HCT116 (cell line): ENCODE results near the gene ISOC1. TPM values are rescaled to one million over a fixed set of nuclear protein-coding genes. Genes with fewer than 3 reads are reported as not detected.

Experiments
- ATAC-seq: fragments of 200-7000 bp; cut with Tn5 transposase; 2 replicates; pipeline ENCODE4 v1.9.1; 2020; ENCODE audit warnings: mild to moderate bottlenecking, moderate library complexity
- BruUV-seq: library from RNA; stranded (reverse); fragments of 400-500 nt; replicated peaks from 2 replicates; lab custom pipeline; 2021; lab: Mats Ljungman, UMichigan
- CTCF ChIA-PET: fragments of 300-600 bp; sonication (Branson Sonifier 250); formaldehyde crosslinking; loops from one replicate; lab custom pipeline; 2021; ENCODE audit warnings: antibody characterized with exemption; lab: Charles Lee
- POLR2A ChIA-PET: fragments of 300-600, 350-600 bp; sonication (Branson Sonifier 250); formaldehyde crosslinking; loops from one replicate; lab custom pipeline; 2021; ENCODE audit warnings: antibody characterized with exemption; lab: Charles Lee
- RAD21 ChIA-PET, 2 experiments: fragments of 300-600 bp; sonication (Branson Sonifier 250); formaldehyde crosslinking; loops; one replicate each; lab custom pipeline; 2023; ENCODE audit warnings: low total read pairs in 2 of 2; ENCODE audit not compliant: uncharacterized antibody in 2 of 2, unreplicated experiment in 2 of 2, low non-redundant PET in 1 of 2; lab: Charles Lee
- DNase-seq: peaks from one replicate; pipeline ENCODE4 v3.0.0-alpha.2; 2010; ENCODE audit warnings: low read depth, low spot score
- H2AFZ ChIP-seq: fragments of 200-600 bp; shearing (Covaris generic), sonication (generic); 2 replicates; pipeline ENCODE4 v1.6.1; 2017; ENCODE audit warnings: low read depth, mixed run types, mixed read lengths, antibody characterized with exemption, low read length; ENCODE audit not compliant: poor library complexity, severe bottlenecking
- H3K27ac ChIP-seq: 2 replicates; pipeline ENCODE4 v1.5.1; 2012; ENCODE audit warnings: low read depth, low read length
- H3K27me3 ChIP-seq: fragments of 200-600 bp; sonication (generic); 2 replicates; pipeline ENCODE4 v1.6.1; 2016; ENCODE audit warnings: mixed run types, low read length, mixed read lengths; ENCODE audit not compliant: insufficient read depth
- H3K36me3 ChIP-seq, 2 experiments: fragments of 200-500 bp in 1 of 2; fragments of 200-600 bp in 1 of 2; sonication (Bioruptor generic) in 1 of 2; sonication (generic) in 1 of 2; 2 replicates each; pipeline versions ENCODE4 v1.5.1 to v1.6.1; 2014 to 2016; ENCODE audit warnings: low read length in 2 of 2, inconsistent platforms in 1 of 2, mixed read lengths in 1 of 2, mixed run types in 1 of 2; ENCODE audit not compliant: insufficient read depth in 2 of 2, control insufficient read depth in 1 of 2
- H3K4me1 ChIP-seq, 2 experiments: fragments of 200-600 bp in 1 of 2; sonication (generic) in 1 of 2; 2 replicates each; pipeline versions ENCODE4 v1.5.1 to v1.6.1; 2012 to 2017; ENCODE audit warnings: low read length in 2 of 2, inconsistent platforms in 1 of 2, mild to moderate bottlenecking in 1 of 2, mixed read lengths in 1 of 2, mixed run types in 1 of 2, moderate library complexity in 1 of 2; ENCODE audit not compliant: insufficient read depth in 2 of 2, control insufficient read depth in 1 of 2
- H3K4me2 ChIP-seq: fragments of 200-600 bp; sonication (generic); 2 replicates; pipeline ENCODE4 v1.6.1; 2017; ENCODE audit warnings: mixed run types, low read length, mixed read lengths
- H3K4me3 ChIP-seq, 2 experiments: fragments of 200-600 bp in 1 of 2; sonication (generic) in 1 of 2; replicated peaks in 1 of 2; 2 replicates each; pipeline ENCODE4 v1.5.1; 2011 to 2016; ENCODE audit warnings: low read length in 2 of 2, control low read depth in 1 of 2, low read depth in 1 of 2, mild to moderate bottlenecking in 1 of 2, mixed read lengths in 1 of 2, mixed run types in 1 of 2
- H3K79me2 ChIP-seq: fragments of 200-600 bp; sonication (generic); 2 replicates; pipeline ENCODE4 v1.6.1; 2017; ENCODE audit warnings: mild to moderate bottlenecking, mixed run types, low read length, moderate library complexity, mixed read lengths; ENCODE audit not compliant: insufficient read depth
- H3K9ac ChIP-seq: fragments of 200-600 bp; sonication (generic); 2 replicates; pipeline ENCODE4 v1.6.1; 2016; ENCODE audit warnings: low read length, mixed read lengths
- H3K9me2 ChIP-seq: fragments of 200-600 bp; sonication (generic), shearing (Covaris generic); 2 replicates; pipeline ENCODE4 v1.6.1; 2017; ENCODE audit warnings: mixed run types, mild to moderate bottlenecking, moderate library complexity; ENCODE audit not compliant: insufficient read depth
- H3K9me3 ChIP-seq, 2 experiments: fragments of 200-500 bp in 1 of 2; fragments of 200-600 bp in 1 of 2; sonication (Bioruptor generic) in 1 of 2; sonication (generic) in 1 of 2; 2 replicates each; pipeline ENCODE4 v1.6.1; 2014 to 2017; ENCODE audit warnings: low read length in 2 of 2, mixed read lengths in 2 of 2, inconsistent platforms in 1 of 2, low read depth in 1 of 2, mild to moderate bottlenecking in 1 of 2, mixed run types in 1 of 2, moderate library complexity in 1 of 2; ENCODE audit not compliant: control insufficient read depth in 1 of 2, insufficient read depth in 1 of 2
- H4K20me1 ChIP-seq: fragments of 200-600 bp; sonication (generic), shearing (Covaris generic); 2 replicates; pipeline ENCODE4 v1.6.1; 2017; ENCODE audit warnings: mixed run types, mild to moderate bottlenecking, moderate library complexity; ENCODE audit not compliant: insufficient read depth
- CBX3 ChIP-seq: IDR thresholded peaks from 2 replicates; pipeline ENCODE4 v1.6.1; 2012; ENCODE audit warnings: low read depth
- CEBPB ChIP-seq: IDR thresholded peaks from 2 replicates; pipeline ENCODE4 v1.6.1; 2012; ENCODE audit warnings: low read depth
- ELF1 ChIP-seq: IDR thresholded peaks from 2 replicates; pipeline ENCODE4 v1.6.1; 2012; ENCODE audit warnings: low read depth, borderline replicate concordance
- EZH2 ChIP-seq: fragments of 200-600 bp; sonication (generic); IDR thresholded peaks from 2 replicates; pipeline ENCODE4 v1.6.1; 2017; ENCODE audit warnings: antibody characterized with exemption, mixed run types
- EZH2phosphoT487 ChIP-seq: fragments of 200-600 bp; IDR thresholded peaks from 2 replicates; pipeline ENCODE4 v1.6.1; 2018; ENCODE audit warnings: antibody characterized with exemption, borderline replicate concordance
- POLR2A ChIP-seq: IDR thresholded peaks from 2 replicates; pipeline ENCODE4 v1.7.0; 2011; ENCODE audit warnings: borderline replicate concordance; ENCODE audit not compliant: insufficient read depth, insufficient read length; ENCODE audit errors: extremely low read depth
- RAD21 ChIP-seq: IDR thresholded peaks from 2 replicates; pipeline ENCODE4 v1.6.1; 2012; ENCODE audit warnings: low read depth, mild to moderate bottlenecking
- SP1 ChIP-seq: IDR thresholded peaks from 2 replicates; pipeline ENCODE4 v1.6.1; 2012; ENCODE audit warnings: low read depth
- TCF7L2 ChIP-seq: IDR thresholded peaks from 2 replicates; pipeline ENCODE4 v1.7.0; 2011; ENCODE audit warnings: borderline replicate concordance, inconsistent platforms; ENCODE audit not compliant: insufficient read depth, insufficient read length; ENCODE audit errors: extremely low read depth
- ZBTB33 ChIP-seq: IDR thresholded peaks from 2 replicates; pipeline ENCODE4 v1.6.1; 2011; ENCODE audit warnings: mild to moderate bottlenecking, low read length, moderate library complexity; ENCODE audit not compliant: insufficient replicate concordance; ENCODE audit errors: extremely low read depth
- ZFX ChIP-seq: fragments of 450-650 bp; IDR thresholded peaks from 2 replicates; pipeline ENCODE4 v1.6.1; 2017
- intact Hi-C: fragments of 100-400 bp; cut with micrococcal nuclease; formaldehyde crosslinking; loops from 2 replicates; pipeline ENCODE4 v1.10.0; 2022
- total RNA-seq: library from RNA; stranded (reverse); gene quantifications from one replicate; pipeline ENCODE4 v1.2.1, GENCODE V29; 2021; ENCODE audit not compliant: unreplicated experiment
- TF ChIP-seq, protein P1 (sequence below): IDR thresholded peaks from 2 replicates; pipeline ENCODE4 v1.6.1; 2012

ISOC1 gene
- total RNA-seq, 1 experiment from 2014 or later, result 42.9 TPM

- no peaks in the 10 kb centered on the region for H3K4me1 ChIP-seq
- RAD21 ChIA-PET, result no interaction called here
- H3K79me2 ChIP-seq, result no peaks in the 10 kb centered on the region
- intact Hi-C loops, result loop anchor here (5.0 kb wide), 1 partner anchor 912 kb away; no protein-coding TSS in a partner anchor
- H4K20me1 ChIP-seq, result no peaks in the 10 kb centered on the region
- H2AFZ ChIP-seq, result no peak overlapping the region
- POLR2A ChIA-PET, result interaction anchor here (0.6 kb wide), 1 partner anchor 1225 kb away, joined by 3 read pairs; no protein-coding TSS in a partner anchor
- no peaks in the 10 kb centered on the region for H3K9me3 ChIP-seq
- H3K27me3 ChIP-seq, result no peaks in the 10 kb centered on the region
- ATAC-seq (no peak), DNase-seq (no peak)
- CTCF ChIA-PET, result interaction anchor here (0.9 to 1.4 kb wide), 2 partner anchors 9 to 218 kb away, joined by 3 read pairs; no protein-coding TSS in a partner anchor
- no peaks in the 10 kb centered on the region for H3K36me3 ChIP-seq
- H3K9ac ChIP-seq, result no peak overlapping the region
- no peaks in the 10 kb centered on the region for H3K9me2 ChIP-seq
- H3K4me3 ChIP-seq, result no peak overlapping the region
- H3K4me2 ChIP-seq, result no peak overlapping the region
- no TSS peak for BruUV-seq
- TF ChIP-seq, protein P1, sequence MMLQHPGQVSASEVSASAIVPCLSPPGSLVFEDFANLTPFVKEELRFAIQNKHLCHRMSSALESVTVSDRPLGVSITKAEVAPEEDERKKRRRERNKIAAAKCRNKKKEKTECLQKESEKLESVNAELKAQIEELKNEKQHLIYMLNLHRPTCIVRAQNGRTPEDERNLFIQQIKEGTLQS, result no peak
- TF ChIP-seq ZFX (no peak), EZH2 (no peak), POLR2A (no peak), CEBPB (no peak), RAD21 (no peak), CBX3 (no peak), EZH2phosphoT487 (no peak), SP1 (no peak), ZBTB33 (no peak), ELF1 (no peak), TCF7L2 (no peak)
- no peak overlapping the region for H3K27ac ChIP-seq
Observed at GRCh38 chr5:129124608-129125007, 30.1 kb downstream of the ISOC1 start.
